Stimulated activated CD8-positive, alpha-beta memory T cell treated with anti-CD3 and anti-CD28 coated beads, Interleukin-15, amount 100 ng/mL, for 24 hours (primary cell): Measurements from ENCODE around the gene EFCAB12.
"Not testable (repeated sequence)": the region's sequence is repeated elsewhere in the genome, so short reads cannot be mapped to it uniquely, and the experiment has no call there.

Source experiments
- DNase-seq: peaks from one replicate; pipeline ENCODE4 v3.0.0-alpha.2; 2020; ENCODE audit warnings: low read depth

EFCAB12 gene

GRCh38 chr3:129392106-129392887 is 36.1 kb downstream of the EFCAB12 start:
- not testable (repeated sequence) for DNase-seq

GRCh38 chr3:129391583-129391982 is 36.9 kb downstream of the EFCAB12 start:
- not testable (repeated sequence) for DNase-seq

- DNase-seq: no peak
These were observed 38.9 kb downstream of the EFCAB12 start for GRCh38 chr3:129389572-129389937.

GRCh38 chr3:129388791-129389571 is 39.5 kb downstream of the EFCAB12 start:
- DNase-seq: not testable (repeated sequence)

GRCh38 chr3:129387487-129387886 is 40.9 kb downstream of the EFCAB12 start:
- DNase-seq: no peak

- DNase-seq: no peak
These were observed 41.5 kb downstream of the EFCAB12 start for GRCh38 chr3:129386984-129387383.

GRCh38 chr3:129385507-129385906 is 42.9 kb downstream of the EFCAB12 start:
- DNase-seq: not testable (repeated sequence)

GRCh38 chr3:129384594-129385323 is 43.7 kb downstream of the EFCAB12 start:
- DNase-seq: no peak

- not testable (repeated sequence) for DNase-seq
These were observed 44.3 kb downstream of the EFCAB12 start for GRCh38 chr3:129384103-129384502.

- DNase-seq: no peak
These were observed 45.1 kb downstream of the EFCAB12 start for GRCh38 chr3:129383292-129383860.

- DNase-seq: no peak
These were observed 46.1 kb downstream of the EFCAB12 start for GRCh38 chr3:129382366-129382765.

GRCh38 chr3:129379582-129380358 is 48.7 kb downstream of the EFCAB12 start:
- DNase-seq: no peak

- DNase-seq: no peak
These were observed 49.5 kb downstream of the EFCAB12 start for GRCh38 chr3:129378949-129379348.

- DNase-seq: no peak
These were observed 50.8 kb downstream of the EFCAB12 start for GRCh38 chr3:129377615-129378014.

GRCh38 chr3:129375099-129375498 is 53.3 kb downstream of the EFCAB12 start:
- DNase-seq: no peak

- DNase-seq: no peak
These were observed 57.2 kb downstream of the EFCAB12 start for GRCh38 chr3:129371041-129371826.

- no peak for DNase-seq
These were observed 58.0 kb downstream of the EFCAB12 start for GRCh38 chr3:129370248-129370964.

GRCh38 chr3:129369711-129370110 is 58.7 kb downstream of the EFCAB12 start:
- no peak for DNase-seq

- DNase-seq: no peak
These were observed 60.6 kb downstream of the EFCAB12 start for GRCh38 chr3:129367821-129368220.

- no peak for DNase-seq
These were observed 62.1 kb downstream of the EFCAB12 start for GRCh38 chr3:129366312-129366831.
